Right lung (tissue), 5 donors: ENCODE data around the gene INPP5A. TPM values are rescaled to one million over a fixed set of nuclear protein-coding genes. Genes with fewer than 3 reads are reported as not detected.
"Not testable (repeated sequence)": the region's sequence is repeated elsewhere in the genome, so short reads cannot be mapped to it uniquely, and the experiment has no call there.

Experiments used
- DNase-seq, 2 donors: peaks; one replicate each; pipeline ENCODE4 v3.0.0-alpha.2; 2013
- polyA plus RNA-seq, 5 donors: library from polyadenylated mRNA; unstranded; fragments of 120-200 nt; gene quantifications; one replicate each; pipeline versions ENCODE4 v1.2.1 to v1.2.3, GENCODE V29; 2013; ENCODE audit warnings: inconsistent platforms in 1 of 5, low replicate concordance in 1 of 5; ENCODE audit not compliant: insufficient read length in 5 of 5, insufficient read depth in 1 of 5

Gene INPP5A
- polyA plus RNA-seq, 5 donors = 27.7 to 41.7 (median 35.5) TPM

GRCh38 chr10:132593900-132594876 lies 56.6 kb downstream of the INPP5A start:
- no peak for DNase-seq

- DNase-seq = no peak
Observed at GRCh38 chr10:132595021-132595420, 57.4 kb downstream of the INPP5A start.

GRCh38 chr10:132595854-132596253 lies 58.3 kb downstream of the INPP5A start:
- no peak for DNase-seq

GRCh38 chr10:132596742-132597279 lies 59.2 kb downstream of the INPP5A start:
- DNase-seq = no peak

- no peak for DNase-seq
Observed at GRCh38 chr10:132597654-132598053, 60.1 kb downstream of the INPP5A start.

GRCh38 chr10:132599023-132599618 lies 61.5 kb downstream of the INPP5A start:
- not testable (repeated sequence) for DNase-seq

- DNase-seq = no peak
Observed at GRCh38 chr10:132599732-132600131, 62.1 kb downstream of the INPP5A start.

- DNase-seq = no peak
Observed at GRCh38 chr10:132600416-132600815, 62.8 kb downstream of the INPP5A start.

GRCh38 chr10:132601567-132601966 lies 64.0 kb downstream of the INPP5A start:
- no peak for DNase-seq

GRCh38 chr10:132602614-132603013 lies 65.0 kb downstream of the INPP5A start:
- no peak for DNase-seq

- no peak for DNase-seq
Observed at GRCh38 chr10:132603851-132604533, 66.4 kb downstream of the INPP5A start.

- no peak for DNase-seq
Observed at GRCh38 chr10:132604686-132605085, 67.1 kb downstream of the INPP5A start.

- DNase-seq = no peak
Observed at GRCh38 chr10:132605390-132605789, 67.8 kb downstream of the INPP5A start.

GRCh38 chr10:132606031-132606491 lies 68.5 kb downstream of the INPP5A start:
- no peak for DNase-seq

GRCh38 chr10:132606536-132607316 lies 69.1 kb downstream of the INPP5A start:
- DNase-seq = peak; percentile 39 to 42

- DNase-seq = no peak
Observed at GRCh38 chr10:132607491-132607890, 69.9 kb downstream of the INPP5A start.

GRCh38 chr10:132607961-132608495 lies 70.4 kb downstream of the INPP5A start:
- no peak for DNase-seq

GRCh38 chr10:132608511-132609195 lies 71.1 kb downstream of the INPP5A start:
- no peak for DNase-seq

GRCh38 chr10:132609211-132609610 lies 71.6 kb downstream of the INPP5A start:
- DNase-seq = no peak

GRCh38 chr10:132610071-132610701 lies 72.6 kb downstream of the INPP5A start:
- no peak for DNase-seq
